ENCODE results near the gene ICA1. TPM values are rescaled to one million over a fixed set of nuclear protein-coding genes. Genes with fewer than 3 reads are reported as not detected.
"Not testable (repeated sequence)": the region's sequence is repeated elsewhere in the genome, so short reads cannot be mapped to it uniquely, and the experiment has no call there.

ICA1 gene
- total RNA-seq, 2 experiments from 2014 or later: 0.57 to 1.0 TPM

DNA sequence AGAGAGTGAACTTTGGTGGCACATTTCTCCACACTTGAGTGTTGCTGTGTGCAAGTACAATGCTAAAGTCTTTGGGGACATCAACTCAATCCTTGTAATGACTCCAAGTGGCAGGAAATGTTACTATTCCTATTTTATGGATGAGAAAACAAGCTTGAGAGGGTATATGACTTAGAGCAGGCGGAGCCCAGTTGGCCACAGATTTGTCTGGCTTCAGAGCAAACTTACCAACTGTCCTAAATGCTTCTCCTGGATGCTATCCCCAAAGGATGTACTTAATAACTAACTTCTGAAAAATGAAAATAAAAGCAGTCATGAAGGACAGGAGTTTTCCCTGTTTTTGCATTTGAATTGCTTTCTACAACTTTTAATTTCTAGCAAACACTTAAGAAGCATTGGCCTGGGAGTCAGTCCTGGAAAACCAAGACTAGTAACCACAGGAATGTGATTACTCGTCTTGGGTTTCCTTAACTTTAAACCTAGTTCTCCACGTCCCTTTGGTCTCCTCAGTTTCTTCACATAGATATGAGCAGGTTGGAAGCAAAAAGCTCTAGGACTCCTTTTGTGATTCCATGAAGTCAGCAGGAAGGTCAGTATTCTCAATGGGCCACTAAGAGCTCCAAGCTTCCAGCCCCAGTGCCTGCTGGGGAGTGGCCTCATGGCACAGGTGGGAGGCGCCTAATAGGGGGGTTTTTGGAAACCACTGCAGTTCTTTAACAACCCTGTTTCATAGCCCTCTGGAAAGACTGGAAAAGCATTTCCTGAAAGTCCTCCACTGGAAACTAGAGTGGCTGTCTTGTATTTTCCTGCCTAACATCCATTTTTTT is 152.6 kb downstream of the ICA1 start:
- Mint-ChIP-seq H3K36me3 (ENCODE audit: low read depth) (peaks cover 6% of the 10 kb centered on the region), H3K4me3 (no peak overlapping the region), H3K4me1 (peaks cover 50% of the 10 kb centered on the region), H3K27ac (no peak overlapping the region), H3K27me3 (no peaks in the 10 kb centered on the region), H3K9me3 (ENCODE audit: low read depth) (peaks cover 4% of the 10 kb centered on the region)
- intact Hi-C loops (cut with DNase I, micrococcal nuclease): no loop called here
- POLR2A ChIA-PET: no interaction called here
- DNase-seq: no peak
- ATAC-seq: no peak
- CTCF ChIA-PET: interaction anchor here (1.1 kb wide), 1 partner anchor 17 kb away, joined by 3 read pairs; no protein-coding TSS in a partner anchor

DNA sequence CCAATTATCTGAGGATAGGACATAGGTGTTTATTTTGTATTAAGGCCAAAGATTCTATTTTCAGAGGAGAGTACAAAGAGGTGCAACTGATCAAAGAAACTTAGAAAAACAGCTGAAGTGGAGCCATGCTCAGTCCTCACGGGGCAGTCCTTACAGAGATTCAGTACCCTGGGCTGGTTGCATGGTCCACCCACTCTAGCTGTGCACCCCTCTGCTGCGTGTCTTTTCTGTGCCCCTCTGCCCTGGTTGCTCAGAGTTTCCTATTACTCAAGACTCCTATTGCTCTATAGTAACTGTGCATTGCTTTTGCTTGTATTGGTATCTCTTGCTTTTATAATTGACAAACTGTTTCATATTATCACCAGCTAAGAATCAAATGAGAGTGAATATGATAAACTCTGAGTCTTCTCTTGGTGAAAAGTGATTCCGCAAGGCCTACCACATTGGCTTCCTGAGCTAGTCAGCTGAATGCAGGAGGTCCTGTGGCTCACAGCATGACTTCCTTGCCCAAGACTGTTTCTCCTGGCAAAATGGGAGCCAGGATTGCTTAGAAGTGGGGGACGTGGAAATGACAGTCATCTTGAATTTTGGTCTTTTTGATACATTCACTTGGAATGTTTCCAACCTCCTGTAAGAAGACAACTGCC is 156.4 kb downstream of the ICA1 start:
- POLR2A ChIA-PET: interaction anchor here (2.1 kb wide), 1 partner anchor 20 kb away, joined by 9 read pairs; no protein-coding TSS in a partner anchor
- Mint-ChIP-seq H3K4me3 (no peak overlapping the region), H3K9me3 (ENCODE audit: low read depth) (peaks cover 2% of the 10 kb centered on the region), H3K27me3 (no peaks in the 10 kb centered on the region), H3K36me3 (ENCODE audit: low read depth) (no peaks in the 10 kb centered on the region), H3K4me1 (peaks cover 29% of the 10 kb centered on the region), H3K27ac (peak overlapping the region; percentile 11)
- CTCF ChIA-PET: interaction anchor here (0.6 to 1.0 kb wide), 2 partner anchors 12 to 1560 kb away, joined by 3 to 4 read pairs; no protein-coding TSS in a partner anchor
- ATAC-seq: peak; percentile 84
- DNase-seq: peak; percentile 23
- intact Hi-C loops (cut with DNase I, micrococcal nuclease): no loop called here

GRCh38 chr7:8103282-8103681 is 158.7 kb downstream of the ICA1 start:
- ChIA-PET CTCF (interaction anchor here (0.6 kb wide), 1 partner anchor 61 kb away, joined by 3 read pairs; no protein-coding TSS in a partner anchor), POLR2A (interaction anchor here (2.1 kb wide), 1 partner anchor 23 kb away, joined by 9 read pairs; no protein-coding TSS in a partner anchor)
- peaks cover 9% of the 10 kb centered on the region for H3K9me3 Mint-ChIP-seq (ENCODE audit: low read depth)
- H3K4me3 Mint-ChIP-seq: no peak overlapping the region
- no peaks in the 10 kb centered on the region for H3K27me3 Mint-ChIP-seq
- H3K4me1 Mint-ChIP-seq: peaks cover 28% of the 10 kb centered on the region
- H3K27ac Mint-ChIP-seq: no peak overlapping the region
- DNase-seq (no peak), ATAC-seq (no peak)
- no peaks in the 10 kb centered on the region for H3K36me3 Mint-ChIP-seq (ENCODE audit: low read depth)
- intact Hi-C loops (cut with DNase I, micrococcal nuclease): no loop called here

GRCh38 chr7:8101292-8101691 is 160.7 kb downstream of the ICA1 start:
- H3K4me3 Mint-ChIP-seq; POLR2A ChIA-PET; CTCF ChIA-PET; H3K27ac Mint-ChIP-seq; H3K36me3 Mint-ChIP-seq (ENCODE audit: low read depth); DNase-seq; ATAC-seq; intact Hi-C loops (cut with DNase I, micrococcal nuclease); H3K27me3 Mint-ChIP-seq; H3K9me3 Mint-ChIP-seq (ENCODE audit: low read depth): not testable (repeated sequence)
- peaks cover 22% of the 10 kb centered on the region for H3K4me1 Mint-ChIP-seq

DNA sequence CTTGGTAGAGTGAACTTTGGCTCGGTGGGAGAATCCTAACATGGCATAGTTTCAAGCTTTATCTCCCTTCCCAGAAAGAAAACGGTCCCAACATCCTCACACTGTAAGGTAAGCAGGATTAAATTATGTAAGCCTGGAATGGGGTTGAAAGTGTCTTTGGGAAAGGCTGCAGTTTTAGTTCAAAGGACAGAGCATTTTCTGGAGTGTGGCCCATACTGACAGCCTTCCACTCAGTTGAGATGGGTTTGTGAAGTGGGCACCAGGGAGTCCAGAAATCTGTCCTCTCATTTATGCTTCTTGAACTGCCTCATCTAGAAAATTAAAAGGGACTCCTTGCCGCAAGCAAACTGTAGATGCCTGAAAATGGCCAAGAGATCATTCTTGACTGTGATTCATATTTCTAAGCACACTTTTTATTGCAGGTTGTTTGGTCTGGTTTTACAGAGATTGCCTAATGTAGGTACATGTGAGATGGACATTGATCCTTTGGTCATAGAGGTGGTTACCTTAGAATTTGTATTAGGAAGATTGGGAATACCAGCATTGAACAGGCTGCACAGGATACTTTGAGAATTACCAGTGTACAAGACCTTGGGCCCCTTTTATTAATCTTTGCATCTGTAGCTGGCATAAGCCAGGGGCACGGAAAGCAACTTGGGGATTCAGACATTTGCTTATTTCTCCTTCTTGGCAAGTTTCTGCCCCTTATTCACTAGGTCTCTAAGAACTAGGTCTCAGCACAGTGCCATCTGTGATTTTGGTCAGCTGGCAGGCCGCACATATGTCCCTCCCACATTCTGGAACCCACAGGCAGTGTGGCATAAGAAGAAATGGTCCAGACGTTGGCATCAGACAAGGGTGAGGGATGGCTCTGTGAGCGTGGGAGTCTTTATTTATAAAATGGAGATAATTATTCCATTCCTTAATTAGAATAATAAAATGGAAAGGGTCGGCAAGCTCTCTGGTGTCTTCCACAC is 167.5 kb downstream of the ICA1 start:
- Mint-ChIP-seq H3K4me1 (no peaks in the 10 kb centered on the region), H3K36me3 (ENCODE audit: low read depth) (peaks cover 8% of the 10 kb centered on the region), H3K4me3 (no peak overlapping the region), H3K9me3 (ENCODE audit: low read depth) (peaks cover 7% of the 10 kb centered on the region), H3K27me3 (no peaks in the 10 kb centered on the region), H3K27ac (no peak overlapping the region)
- ATAC-seq (no peak), DNase-seq (no peak)
- ChIA-PET POLR2A (no interaction called here), CTCF (interaction anchor here (0.5 kb wide), 1 partner anchor 81 kb away, joined by 3 read pairs; no protein-coding TSS in a partner anchor)
- intact Hi-C loops (cut with DNase I, micrococcal nuclease): no loop called here

DNA sequence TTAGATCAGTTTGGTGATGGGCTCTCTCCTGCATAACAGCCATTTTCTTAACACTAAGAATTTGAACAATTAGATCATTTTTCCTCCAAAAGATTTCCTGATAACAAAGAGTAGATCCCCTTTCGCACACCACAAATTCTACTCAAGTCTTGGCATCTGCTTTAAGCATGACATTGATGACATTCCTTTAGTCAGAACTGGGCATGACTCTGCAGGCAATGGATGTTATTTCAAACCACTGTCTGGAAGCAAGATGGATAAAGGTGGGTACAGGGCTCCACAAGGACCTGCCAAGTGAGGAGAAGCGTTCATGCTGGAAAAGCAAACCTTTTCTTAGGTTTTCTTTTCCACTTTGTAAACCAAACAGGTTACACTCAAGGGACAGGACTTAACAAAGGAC is 169.8 kb downstream of the ICA1 start:
- DNase-seq (no peak), ATAC-seq (no peak)
- no peak overlapping the region for H3K27ac Mint-ChIP-seq
- no peaks in the 10 kb centered on the region for H3K9me3 Mint-ChIP-seq (ENCODE audit: low read depth)
- POLR2A ChIA-PET: interaction anchor here (0.6 kb wide), 1 partner anchor 456 kb away, joined by 3 read pairs; no protein-coding TSS in a partner anchor
- peaks cover 8% of the 10 kb centered on the region for H3K36me3 Mint-ChIP-seq (ENCODE audit: low read depth)
- H3K27me3 Mint-ChIP-seq: no peaks in the 10 kb centered on the region
- intact Hi-C loops (cut with DNase I, micrococcal nuclease): no loop called here
- H3K4me3 Mint-ChIP-seq: no peak overlapping the region
- CTCF ChIA-PET: interaction anchor here (1.2 kb wide), 1 partner anchor 10 kb away, joined by 4 read pairs; no protein-coding TSS in a partner anchor
- peaks cover 10% of the 10 kb centered on the region for H3K4me1 Mint-ChIP-seq

DNA sequence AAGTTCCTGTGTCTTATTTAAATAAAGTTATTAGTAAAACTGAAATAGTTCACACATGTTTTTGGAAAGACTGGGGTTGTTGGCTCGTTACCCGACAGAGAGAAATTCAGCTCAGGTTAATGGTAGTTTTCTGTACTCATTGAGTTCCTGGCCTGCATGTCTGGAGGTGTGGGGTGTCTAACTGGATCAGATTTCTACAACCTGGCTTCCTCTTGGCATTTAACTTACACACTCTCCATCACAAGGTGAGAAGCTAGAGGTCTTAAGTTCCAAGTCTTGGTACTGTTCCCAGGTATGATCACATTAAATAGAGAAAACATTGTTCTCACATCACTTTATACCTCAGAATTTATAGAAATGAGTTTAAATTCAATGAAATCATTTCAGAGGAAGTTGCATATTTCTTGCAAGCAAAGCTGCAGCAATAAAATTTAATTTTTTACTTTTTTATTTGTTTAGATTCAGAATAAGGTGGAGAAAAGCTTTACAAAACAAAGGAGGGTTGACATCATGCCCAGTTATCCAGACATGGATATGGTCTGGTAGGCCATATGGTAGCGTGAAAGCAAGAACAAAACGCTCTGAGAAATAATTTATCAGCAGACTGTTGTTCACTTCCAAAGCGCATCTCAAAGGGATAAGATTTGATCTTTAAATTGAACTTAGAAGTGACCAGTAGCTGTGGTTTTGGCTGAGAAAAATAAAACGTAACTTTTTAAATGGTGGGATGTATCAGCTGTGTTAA is 172.8 kb downstream of the ICA1 start:
- intact Hi-C loops (cut with DNase I, micrococcal nuclease): no loop called here
- no peaks in the 10 kb centered on the region for H3K27me3 Mint-ChIP-seq
- peaks cover 10% of the 10 kb centered on the region for H3K4me1 Mint-ChIP-seq
- H3K4me3 Mint-ChIP-seq: no peak overlapping the region
- ATAC-seq: no peak
- H3K9me3 Mint-ChIP-seq (ENCODE audit: low read depth): no peaks in the 10 kb centered on the region
- no peak overlapping the region for H3K27ac Mint-ChIP-seq
- DNase-seq: no peak
- peaks cover 12% of the 10 kb centered on the region for H3K36me3 Mint-ChIP-seq (ENCODE audit: low read depth)
- ChIA-PET POLR2A (no interaction called here), CTCF (interaction anchor here (0.9 to 1.4 kb wide), 3 partner anchors 14 to 25 kb away, joined by 3 to 4 read pairs (median 3); no protein-coding TSS in a partner anchor)

DNA sequence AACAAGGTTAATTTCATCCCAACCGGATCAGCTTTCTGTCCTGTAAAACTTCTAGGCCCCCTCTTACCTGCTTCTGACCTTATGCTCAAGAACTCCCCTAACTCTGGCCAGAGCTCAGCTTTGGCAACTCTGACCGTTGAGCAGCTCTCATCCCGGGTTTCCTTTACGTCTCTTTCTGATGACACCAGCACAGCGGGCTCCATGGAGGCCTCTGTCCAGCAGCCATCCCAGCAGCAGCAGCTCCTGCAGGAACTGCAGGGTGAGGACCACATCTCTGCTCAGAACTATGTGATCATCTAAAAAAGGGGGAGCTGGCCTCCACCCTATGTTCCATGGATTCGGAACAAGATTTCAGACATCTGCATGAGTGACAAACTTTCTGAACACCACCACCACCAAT is 175.7 kb downstream of the ICA1 start:
- Mint-ChIP-seq H3K9me3 (ENCODE audit: low read depth) (no peaks in the 10 kb centered on the region), H3K36me3 (ENCODE audit: low read depth) (peaks cover 13% of the 10 kb centered on the region), H3K27ac (no peak overlapping the region), H3K4me3 (no peak overlapping the region), H3K27me3 (no peaks in the 10 kb centered on the region), H3K4me1 (peaks cover 10% of the 10 kb centered on the region)
- no peak for DNase-seq
- CTCF ChIA-PET: interaction anchor here (0.8 to 3.2 kb wide), 3 partner anchors 9 to 373 kb away, joined by 3 to 8 read pairs (median 3); no protein-coding TSS in a partner anchor
- POLR2A ChIA-PET: interaction anchor here (0.7 kb wide), 1 partner anchor 425 kb away, joined by 7 read pairs; no protein-coding TSS in a partner anchor
- no peak for ATAC-seq
- intact Hi-C loops (cut with DNase I, micrococcal nuclease): no loop called here

DNA sequence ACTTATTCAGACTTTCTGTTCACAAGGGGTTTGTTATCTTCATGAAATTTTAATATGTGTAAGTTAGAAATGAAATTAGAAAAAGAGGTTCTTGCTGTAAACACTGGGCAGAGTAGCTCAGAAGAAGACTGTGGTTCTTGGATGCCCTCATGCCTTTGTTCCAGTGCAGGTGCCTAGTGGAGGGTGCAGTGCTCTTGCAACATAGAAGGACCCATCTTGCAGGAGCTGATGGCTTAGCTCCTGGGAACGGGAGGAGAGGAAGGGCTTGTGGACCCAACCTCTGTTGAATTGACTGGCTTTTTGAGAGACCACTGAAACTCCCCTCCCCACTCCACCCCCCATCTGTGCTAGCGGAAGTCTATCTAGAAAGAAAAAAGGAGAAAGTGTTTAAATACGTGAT is 176.5 kb downstream of the ICA1 start:
- ATAC-seq (no peak), DNase-seq (no peak)
- ChIA-PET POLR2A (no interaction called here), CTCF (interaction anchor here (0.9 to 3.2 kb wide), 2 partner anchors 8 to 11 kb away, joined by 3 to 8 read pairs; no protein-coding TSS in a partner anchor)
- no peaks in the 10 kb centered on the region for H3K27me3 Mint-ChIP-seq
- H3K9me3 Mint-ChIP-seq (ENCODE audit: low read depth): no peaks in the 10 kb centered on the region
- H3K27ac Mint-ChIP-seq: no peak overlapping the region
- intact Hi-C loops (cut with DNase I, micrococcal nuclease): no loop called here
- H3K4me3 Mint-ChIP-seq: no peak overlapping the region
- H3K4me1 Mint-ChIP-seq: peaks cover 10% of the 10 kb centered on the region
- H3K36me3 Mint-ChIP-seq (ENCODE audit: low read depth): peaks cover 12% of the 10 kb centered on the region

GRCh38 chr7:8084836-8085235 is 177.1 kb downstream of the ICA1 start:
- ChIA-PET CTCF (interaction anchor here (0.5 to 3.2 kb wide), 3 partner anchors 10 to 106 kb away, joined by 3 to 8 read pairs (median 6); no protein-coding TSS in a partner anchor), POLR2A (no interaction called here)
- DNase-seq: no peak
- Mint-ChIP-seq H3K27ac (no peak overlapping the region), H3K9me3 (ENCODE audit: low read depth) (no peaks in the 10 kb centered on the region), H3K36me3 (ENCODE audit: low read depth) (peaks cover 12% of the 10 kb centered on the region), H3K4me1 (peaks cover 10% of the 10 kb centered on the region), H3K27me3 (no peaks in the 10 kb centered on the region), H3K4me3 (no peak overlapping the region)
- intact Hi-C loops (cut with DNase I, micrococcal nuclease): no loop called here
- ATAC-seq: no peak

Data from activated CD4-positive, alpha-beta T cell treated with anti-CD3 and anti-CD28 coated beads for 36 hours (primary cell).